Brain microvascular endothelial cell (primary cell): ENCODE measurements around the gene FAM118A.
"Not testable (repeated sequence)": the region's sequence is repeated elsewhere in the genome, so short reads cannot be mapped to it uniquely, and the experiment has no call there.

ENCODE experiments used
- DNase-seq: peaks from one replicate; pipeline ENCODE4 v3.0.0-alpha.2; 2020
- H3K27ac ChIP-seq: fragments of 250-450 bp; sonication (Bioruptor Pico); 2 replicates; pipeline ENCODE4 v1.5.1; 2020; ENCODE audit warnings: mild to moderate bottlenecking, moderate library complexity
- H3K27me3 ChIP-seq: fragments of 250-450 bp; sonication (Bioruptor Pico); replicated peaks from 2 replicates; pipeline ENCODE4 v1.5.1; 2020; ENCODE audit warnings: mild to moderate bottlenecking
- H3K36me3 ChIP-seq: fragments of 250-450 bp; sonication (Bioruptor Pico); replicated peaks from 2 replicates; pipeline ENCODE4 v1.5.1; 2020; ENCODE audit warnings: mild to moderate bottlenecking
- H3K4me3 ChIP-seq: 2 replicates; pipeline ENCODE4 v1.5.1; 2011; ENCODE audit warnings: low read depth, mild to moderate bottlenecking, control low read depth, low read length, moderate library complexity
- in situ Hi-C: cut with HindIII; loops from 2 replicates; pipeline ENCODE4 v1.10.0; 2017; ENCODE audit warnings: low sequenced_read_pairs, low pct_ligation_motif_present
- TF ChIP-seq, protein P1 (sequence below): IDR thresholded peaks from 2 replicates; pipeline ENCODE4 v1.5.1; 2011; ENCODE audit warnings: low read depth, mild to moderate bottlenecking, moderate library complexity, low read length, control low read depth, inconsistent platforms; ENCODE audit errors: missing control alignments

The FAM118A gene

DNA sequence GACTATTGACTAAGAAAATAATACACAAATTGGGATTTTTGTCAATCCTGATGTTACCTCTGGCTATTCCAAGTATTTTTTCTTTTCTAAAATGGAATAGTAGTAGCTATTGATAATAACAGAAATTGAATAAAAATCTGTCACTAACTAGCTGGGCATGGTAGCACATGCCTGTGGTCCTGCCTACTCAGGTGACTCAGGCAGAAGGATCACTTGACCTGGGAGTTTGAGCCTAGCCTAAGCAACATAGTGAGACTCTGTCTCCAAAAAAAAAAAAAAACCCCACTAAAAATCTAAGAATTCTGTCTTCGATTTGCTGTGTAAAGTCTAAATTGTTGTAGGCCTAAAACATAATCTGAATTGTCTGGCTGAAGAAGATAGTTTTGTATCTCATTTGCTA, 42.2 kb downstream of the FAM118A start:
- Histone ChIP-seq H3K36me3 (no peaks in the 10 kb centered on the region), H3K27ac (no peak overlapping the region), H3K4me3 (no peak overlapping the region), H3K27me3 (no peaks in the 10 kb centered on the region)
- DNase-seq: no peak
- TF ChIP-seq, protein P1, sequence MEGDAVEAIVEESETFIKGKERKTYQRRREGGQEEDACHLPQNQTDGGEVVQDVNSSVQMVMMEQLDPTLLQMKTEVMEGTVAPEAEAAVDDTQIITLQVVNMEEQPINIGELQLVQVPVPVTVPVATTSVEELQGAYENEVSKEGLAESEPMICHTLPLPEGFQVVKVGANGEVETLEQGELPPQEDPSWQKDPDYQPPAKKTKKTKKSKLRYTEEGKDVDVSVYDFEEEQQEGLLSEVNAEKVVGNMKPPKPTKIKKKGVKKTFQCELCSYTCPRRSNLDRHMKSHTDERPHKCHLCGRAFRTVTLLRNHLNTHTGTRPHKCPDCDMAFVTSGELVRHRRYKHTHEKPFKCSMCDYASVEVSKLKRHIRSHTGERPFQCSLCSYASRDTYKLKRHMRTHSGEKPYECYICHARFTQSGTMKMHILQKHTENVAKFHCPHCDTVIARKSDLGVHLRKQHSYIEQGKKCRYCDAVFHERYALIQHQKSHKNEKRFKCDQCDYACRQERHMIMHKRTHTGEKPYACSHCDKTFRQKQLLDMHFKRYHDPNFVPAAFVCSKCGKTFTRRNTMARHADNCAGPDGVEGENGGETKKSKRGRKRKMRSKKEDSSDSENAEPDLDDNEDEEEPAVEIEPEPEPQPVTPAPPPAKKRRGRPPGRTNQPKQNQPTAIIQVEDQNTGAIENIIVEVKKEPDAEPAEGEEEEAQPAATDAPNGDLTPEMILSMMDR: no peak
- in situ Hi-C loops: no loop called here

DNA sequence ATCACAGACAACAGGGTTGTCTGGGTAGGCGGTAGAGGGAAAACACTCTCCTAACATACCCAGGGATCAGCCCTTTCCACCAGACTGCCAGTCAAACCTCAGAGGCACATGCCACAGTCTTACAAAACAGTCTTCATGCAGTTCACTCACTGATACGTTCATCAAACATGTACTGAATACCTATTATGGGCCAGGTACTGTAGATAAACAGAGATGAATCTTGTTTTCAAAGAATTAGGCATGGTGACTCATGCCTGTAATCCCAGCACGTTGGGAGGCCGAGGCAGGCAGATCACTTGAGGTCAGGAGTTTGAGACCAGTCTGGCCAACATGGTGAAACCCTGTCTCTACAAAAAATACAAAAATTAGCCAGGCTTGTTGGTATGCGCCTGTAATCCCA, 43.0 kb downstream of the FAM118A start:
- DNase-seq, in situ Hi-C loops, H3K4me3 ChIP-seq, H3K27me3 ChIP-seq, H3K27ac ChIP-seq, H3K36me3 ChIP-seq: not testable (repeated sequence)

- in situ Hi-C loops: no loop called here
- TF ChIP-seq, protein P1: no peak
- Histone ChIP-seq H3K27ac (no peak overlapping the region), H3K27me3 (no peaks in the 10 kb centered on the region), H3K36me3 (no peaks in the 10 kb centered on the region), H3K4me3 (no peak overlapping the region)
- DNase-seq: no peak
Measured at GRCh38 chr22:45353786-45354185, 44.1 kb downstream of the FAM118A start.

GRCh38 chr22:45357490-45357889, 47.8 kb downstream of the FAM118A start:
- H3K27ac ChIP-seq: no peak overlapping the region
- in situ Hi-C loops: no loop called here
- H3K4me3 ChIP-seq: no peak overlapping the region
- DNase-seq: no peak
- H3K27me3 ChIP-seq: peaks cover 4% of the 10 kb centered on the region
- TF ChIP-seq, protein P1: no peak
- no peaks in the 10 kb centered on the region for H3K36me3 ChIP-seq

DNA sequence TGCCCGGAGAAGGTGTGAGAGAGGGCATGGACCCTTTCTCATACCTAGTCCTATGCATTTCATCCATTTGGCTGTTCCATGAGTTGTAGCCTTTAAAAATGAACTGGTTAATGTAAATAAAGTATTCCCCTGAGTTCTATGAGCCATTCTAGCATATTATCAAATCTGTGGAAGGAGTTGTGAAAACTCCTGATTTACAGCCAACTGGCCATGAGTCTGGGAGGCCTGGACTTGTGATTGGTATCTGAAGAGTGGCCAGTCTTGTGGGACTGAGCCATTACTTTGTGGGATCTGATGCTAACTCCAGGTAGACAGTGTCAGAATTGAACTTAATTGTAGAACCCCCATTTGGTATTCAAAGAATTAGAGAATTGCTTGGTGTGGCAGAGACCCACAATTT, 48.4 kb downstream of the FAM118A start:
- Histone ChIP-seq H3K27me3 (peaks cover 4% of the 10 kb centered on the region), H3K27ac (no peak overlapping the region), H3K4me3 (no peak overlapping the region), H3K36me3 (no peaks in the 10 kb centered on the region)
- TF ChIP-seq, protein P1: no peak
- in situ Hi-C loops: no loop called here
- no peak for DNase-seq

DNA sequence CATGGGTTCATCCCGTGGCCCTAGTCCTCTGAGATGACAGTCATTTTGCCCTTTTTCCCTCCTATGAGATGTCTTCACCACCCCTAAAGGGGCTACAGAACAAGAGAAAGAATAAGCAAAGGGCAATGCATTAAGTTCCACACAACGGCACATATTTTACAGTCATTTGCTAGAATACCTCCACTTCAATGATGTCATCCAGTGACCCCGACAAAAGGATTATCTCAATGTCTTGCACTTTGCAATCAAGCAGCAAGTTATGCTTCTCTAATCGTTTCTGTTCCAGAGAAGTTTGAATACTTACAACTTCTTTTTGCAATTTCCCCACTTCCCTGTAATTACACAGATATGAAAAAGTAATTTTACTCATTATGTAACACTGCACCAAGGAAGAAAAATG, 49.9 kb downstream of the FAM118A start:
- no peak overlapping the region for H3K4me3 ChIP-seq
- no peak for DNase-seq
- TF ChIP-seq, protein P1: no peak
- peaks cover 4% of the 10 kb centered on the region for H3K27me3 ChIP-seq
- H3K27ac ChIP-seq: no peak overlapping the region
- in situ Hi-C loops: no loop called here
- H3K36me3 ChIP-seq: no peaks in the 10 kb centered on the region

- peaks cover 4% of the 10 kb centered on the region for H3K27me3 ChIP-seq
- no peak for DNase-seq
- no peaks in the 10 kb centered on the region for H3K36me3 ChIP-seq
- TF ChIP-seq, protein P1: no peak
- no peak overlapping the region for H3K4me3 ChIP-seq
- no peak overlapping the region for H3K27ac ChIP-seq
- in situ Hi-C loops: no loop called here
Measured at GRCh38 chr22:45366713-45367112, 57.0 kb downstream of the FAM118A start.

GRCh38 chr22:45373592-45373991, 63.9 kb downstream of the FAM118A start:
- in situ Hi-C loops, H3K36me3 ChIP-seq, H3K4me3 ChIP-seq, H3K27me3 ChIP-seq, H3K27ac ChIP-seq, DNase-seq: not testable (repeated sequence)
